G401 (cell line): ENCODE results near the gene ARFGEF3. TPM values are rescaled to one million over a fixed set of nuclear protein-coding genes. Genes with fewer than 3 reads are reported as not detected.

Experiments
- DNase-seq: peaks from one replicate; pipeline ENCODE4 v3.0.0-alpha.2; 2015; ENCODE audit warnings: low spot score
- in situ Hi-C: cut with HindIII; loops from 2 replicates; pipeline ENCODE4 v1.10.0; 2016; ENCODE audit warnings: low sequenced_read_pairs, mixed read lengths
- total RNA-seq: library from RNA; depleted of rRNA; stranded (reverse); fragments of >200 nt; shearing (Covaris generic); gene quantifications from 2 replicates; pipeline ENCODE4 v1.2.3, GENCODE V29; 2014; rRNA removed

ARFGEF3 gene
- total RNA-seq, 1 experiment from 2014 or later: not detected

- in situ Hi-C loops: no loop called here
- DNase-seq: no peak
Observed at GRCh38 chr6:138374230-138374629, 212.5 kb downstream of the ARFGEF3 start.

- DNase-seq: no peak
- in situ Hi-C loops: no loop called here
Observed at GRCh38 chr6:138374815-138375214, 213.1 kb downstream of the ARFGEF3 start.

GRCh38 chr6:138377042-138377441 lies 215.3 kb downstream of the ARFGEF3 start:
- in situ Hi-C loops: no loop called here
- DNase-seq: no peak

GRCh38 chr6:138377844-138378243 lies 216.1 kb downstream of the ARFGEF3 start, which contains the start of gene SMIM28:
TSS of gene SMIM28 (plus strand) at chr6:138377905. CDS start at chr6:138378073, 168 bp downstream.
- no peak for DNase-seq
- in situ Hi-C loops: no loop called here

GRCh38 chr6:138378463-138378862 lies 216.7 kb downstream of the ARFGEF3 start:
- in situ Hi-C loops: no loop called here
- DNase-seq: no peak

DNA sequence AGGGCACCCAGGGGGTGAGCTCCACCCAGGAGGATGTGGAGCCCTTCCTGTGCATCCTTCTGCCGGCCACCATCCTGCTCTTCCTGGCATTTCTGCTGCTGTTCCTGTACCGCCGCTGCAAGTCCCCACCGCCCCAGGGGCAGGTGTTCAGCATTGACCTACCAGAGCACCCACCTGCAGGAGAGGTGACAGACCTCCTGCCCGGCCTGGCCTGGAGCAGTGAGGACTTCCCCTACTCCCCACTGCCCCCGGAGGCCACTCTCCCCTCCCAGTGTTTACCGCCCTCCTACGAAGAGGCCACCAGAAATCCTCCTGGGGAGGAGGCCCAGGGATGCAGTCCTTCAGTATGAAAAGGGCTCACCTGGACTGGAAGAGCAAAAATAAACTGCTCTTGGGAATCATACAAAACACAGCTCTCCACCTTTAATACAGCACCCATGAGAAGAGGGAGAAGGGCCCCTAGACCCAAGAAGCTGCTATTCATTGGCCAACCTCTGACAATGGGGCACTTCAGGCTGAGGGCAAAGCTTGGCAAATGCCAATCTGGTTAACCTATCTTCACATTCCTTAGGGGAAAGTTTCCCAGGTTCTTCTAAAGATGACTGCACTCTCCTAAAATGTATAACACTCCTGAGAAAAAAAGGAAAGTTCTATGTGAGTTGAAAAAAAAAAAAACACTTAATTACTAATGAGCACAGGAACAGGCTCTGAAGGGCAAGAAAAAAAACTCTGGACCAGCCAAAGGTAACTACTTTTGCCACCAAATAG lies 220.9 kb downstream of the ARFGEF3 start:
- in situ Hi-C loops: no loop called here
- DNase-seq: no peak

GRCh38 chr6:138383776-138384175 lies 222.0 kb downstream of the ARFGEF3 start:
- no peak for DNase-seq
- in situ Hi-C loops: no loop called here

- DNase-seq: no peak
- in situ Hi-C loops: no loop called here
Observed at GRCh38 chr6:138386897-138387296, 225.2 kb downstream of the ARFGEF3 start.

DNA sequence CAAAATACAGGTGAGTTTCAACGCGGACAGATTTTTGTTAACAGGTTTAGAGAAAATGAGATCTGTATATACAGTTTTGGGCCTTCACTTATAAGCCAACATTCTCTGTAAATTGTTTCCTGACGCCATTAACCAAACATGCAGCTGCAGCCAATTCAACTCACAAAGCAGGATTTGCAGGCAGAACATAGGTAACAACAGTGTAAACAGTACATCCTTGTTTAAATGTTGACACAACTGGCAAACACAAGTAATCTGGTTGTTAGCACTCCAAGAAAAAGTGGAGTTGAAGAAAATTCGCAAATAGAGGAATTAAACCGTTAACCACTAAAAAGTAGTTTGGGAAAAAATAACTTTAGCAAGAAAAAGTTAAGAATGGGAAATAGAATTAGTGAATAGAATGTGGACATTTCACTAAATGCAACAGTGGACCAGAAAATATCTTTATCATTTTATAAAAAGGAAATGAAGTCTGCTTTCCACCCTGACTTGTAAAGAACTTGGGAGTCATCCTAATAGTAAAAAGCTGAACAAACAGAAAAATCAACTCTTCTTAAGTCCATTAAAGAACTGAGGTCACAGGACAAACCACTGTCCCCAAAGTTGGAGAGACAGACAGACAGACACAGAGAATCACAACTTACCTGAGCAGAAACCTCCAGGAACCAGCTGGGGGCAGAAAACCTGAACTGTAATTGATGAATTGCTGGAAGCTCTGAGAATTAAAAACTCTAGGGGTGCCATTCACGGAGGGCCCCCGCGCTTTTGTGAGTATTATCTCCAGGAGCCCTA lies 226.0 kb downstream of the ARFGEF3 start:
- in situ Hi-C loops: no loop called here
- DNase-seq: no peak

- no peak for DNase-seq
- in situ Hi-C loops: no loop called here
Observed at GRCh38 chr6:138389551-138389950, 227.8 kb downstream of the ARFGEF3 start.

Other genes starting within 250 kb of the ARFGEF3 start
- 4.4 and 9.1 TPM in 2 replicates for gene PERP, start 54.5 kb upstream of the ARFGEF3 start, total RNA-seq
- not detected in 2 replicates for gene PBOV1, start 56.6 kb downstream of the ARFGEF3 start, total RNA-seq
- gene SMIM28, start 216.0 kb downstream of the ARFGEF3 start, total RNA-seq: not detected in 2 replicates
- gene HEBP2, start 242.3 kb downstream of the ARFGEF3 start, total RNA-seq: 18.1 and 44.1 TPM in 2 replicates